HEK293T (cell line): Measurements from ENCODE around the gene PCMT1.

Experiments used
- ARNT ChIP-seq: fragments of 450-650 bp; IDR thresholded peaks from 2 replicates; pipeline ENCODE4 v1.6.1; 2017; ENCODE audit warnings: mild to moderate bottlenecking
- BHLHE40 ChIP-seq: fragments of 450-650 bp; IDR thresholded peaks from 2 replicates; pipeline ENCODE4 v1.6.1; 2016; ENCODE audit warnings: mild to moderate bottlenecking, moderate library complexity, borderline replicate concordance
- FOXA1 ChIP-seq: fragments of 450-650 bp; IDR thresholded peaks from 2 replicates; pipeline ENCODE4 v1.6.1; 2016; ENCODE audit warnings: mild to moderate bottlenecking
- FOXM1 ChIP-seq: fragments of 450-650 bp; IDR thresholded peaks from 2 replicates; pipeline ENCODE4 v1.6.1; 2017; ENCODE audit warnings: mild to moderate bottlenecking, borderline replicate concordance
- HDGF ChIP-seq: fragments of 450-650 bp; IDR thresholded peaks from 2 replicates; pipeline ENCODE4 v1.6.1; 2017; ENCODE audit warnings: antibody characterized with exemption, borderline replicate concordance
- SP1 ChIP-seq: fragments of 450-650 bp; IDR thresholded peaks from 2 replicates; pipeline ENCODE4 v1.6.1; 2017

GRCh38 chr6:149855741-149856140, 106.2 kb downstream of the PCMT1 start:
- TF ChIP-seq SP1 (no peak), BHLHE40 (no peak), HDGF (no peak), FOXA1 (no peak), FOXM1 (no peak), ARNT (no peak)
